Uterus (tissue), 2 donors: ENCODE data around the gene SMAD1.

Experiments
- CTCF ChIP-seq, 4 experiments: fragments of 200-600 bp in 2 of 4; fragments of 450-650 bp in 2 of 4; sonication (generic) in 2 of 4; IDR thresholded peaks; one replicate each; pipeline ENCODE4 v1.5.1; 2016 to 2019; ENCODE audit warnings: antibody characterized with exemption in 4 of 4, mild to moderate bottlenecking in 2 of 4, moderate library complexity in 1 of 4
- POLR2A ChIP-seq, 2 donors: fragments of 450-650 bp; IDR thresholded peaks; one replicate each; pipeline ENCODE4 v1.6.1; 2016; ENCODE audit warnings: antibody characterized with exemption in 2 of 2, mild to moderate bottlenecking in 1 of 2, moderate library complexity in 1 of 2

GRCh38 chr4:145533001-145533400 lies 51.3 kb downstream of the SMAD1 start:
- no peak for TF ChIP-seq CTCF (IDR thresholded peaks at IDR 0.05)
- no peak for TF ChIP-seq POLR2A (IDR thresholded peaks at IDR 0.05)
